ENCODE results near the gene NAPSA. TPM values are rescaled to one million over a fixed set of nuclear protein-coding genes. Genes with fewer than 3 reads are reported as not detected.

Gene NAPSA
- not detected in 2 replicates for total RNA-seq

GRCh38 chr19:50365434-50366306 lies at the start of gene NAPSA:
Gene NAPSA, minus strand, starts transcription at chr19:50365639. Its CDS starts 18 bp downstream, at chr19:50365621.

GRCh38 chr19:50383852-50384684 lies 18.6 kb upstream of the NAPSA start, which contains the start of gene POLD1:
Gene POLD1, plus strand, starts transcription at chr19:50384347. Its CDS starts 14,505 bp downstream, at chr19:50398852.

GRCh38 chr19:50376166-50377050 lies 11.0 kb upstream of the NAPSA start, which contains the start of gene NR1H2:
Gene NR1H2, plus strand, starts transcription at chr19:50376457. Its CDS starts 1,149 bp downstream, at chr19:50377606.

GRCh38 chr19:50329146-50329925 lies 36.1 kb downstream of the NAPSA start, which contains the start of gene KCNC3:
Gene KCNC3, minus strand, starts transcription at chr19:50329377. Its CDS starts 295 bp downstream, at chr19:50329082.

Other genes starting within 250 kb of the NAPSA start
- not detected in 2 replicates for gene IZUMO2, start 202.4 kb downstream of the NAPSA start, total RNA-seq
- gene MYH14, start 162.0 kb downstream of the NAPSA start, total RNA-seq: 0.19 TPM in 1 of 2 replicates, not detected in the other
- 0.20 and 0.25 TPM in 2 replicates for gene KCNC3, start 36.3 kb downstream of the NAPSA start, total RNA-seq
- 77.4 and 87.6 TPM in 2 replicates for gene NR1H2, start 10.8 kb upstream of the NAPSA start, total RNA-seq
- 16.2 and 16.6 TPM in 2 replicates for gene POLD1, start 18.7 kb upstream of the NAPSA start, total RNA-seq
- gene SPIB, start 53.3 kb upstream of the NAPSA start, total RNA-seq: not detected in 2 replicates
- gene MYBPC2, start 67.3 kb upstream of the NAPSA start, total RNA-seq: not detected in 2 replicates
- 72.9 and 77.7 TPM in 2 replicates for gene EMC10, start 110.9 kb upstream of the NAPSA start, total RNA-seq
- gene GARIN5A, start 111.2 kb upstream of the NAPSA start, total RNA-seq: 0.44 and 1.7 TPM in 2 replicates
- 45.0 and 51.3 TPM in 2 replicates for gene JOSD2, start 145.6 kb upstream of the NAPSA start, total RNA-seq
- not detected in 2 replicates for gene ASPDH, start 148.3 kb upstream of the NAPSA start, total RNA-seq
- 0.06 TPM in 1 of 2 replicates, not detected in the other for gene LRRC4B, start 202.8 kb upstream of the NAPSA start, total RNA-seq